IPS-18c (cell line): ENCODE results near the gene MOGAT2.

ENCODE experiments used
- H3K4me3 ChIP-seq: 2 replicates; pipeline ENCODE4 v1.7.0; 2013; ENCODE audit warnings: low read depth, mild to moderate bottlenecking, low read length, moderate library complexity; ENCODE audit not compliant: insufficient read depth
- H3K9me3 ChIP-seq: one replicate; pipeline ENCODE4 v1.6.1; 2013; ENCODE audit warnings: mild to moderate bottlenecking, low read length, moderate library complexity; ENCODE audit not compliant: control insufficient read depth, insufficient read depth

The MOGAT2 gene

GRCh38 chr11:75715688-75716087, 1.9 kb upstream of the MOGAT2 start:
- no peaks in the 10 kb centered on the region for H3K9me3 ChIP-seq
- no peak overlapping the region for H3K4me3 ChIP-seq

GRCh38 chr11:75716659-75717058, 979 bp upstream of the MOGAT2 start:
- Histone ChIP-seq H3K4me3 (no peak overlapping the region), H3K9me3 (no peaks in the 10 kb centered on the region)

- Histone ChIP-seq H3K9me3 (no peaks in the 10 kb centered on the region), H3K4me3 (no peak overlapping the region)
Measured at GRCh38 chr11:75718419-75719339, 1.0 kb downstream of the MOGAT2 start.

- H3K4me3 ChIP-seq: no peak overlapping the region
- H3K9me3 ChIP-seq: no peaks in the 10 kb centered on the region
Measured at GRCh38 chr11:75719340-75720239, 2.0 kb downstream of the MOGAT2 start.

- Histone ChIP-seq H3K9me3 (no peaks in the 10 kb centered on the region), H3K4me3 (no peak overlapping the region)
Measured at GRCh38 chr11:75720639-75721038, 3.0 kb downstream of the MOGAT2 start.

- Histone ChIP-seq H3K9me3 (no peaks in the 10 kb centered on the region), H3K4me3 (no peak overlapping the region)
Measured at GRCh38 chr11:75721852-75722668, 4.4 kb downstream of the MOGAT2 start.

- Histone ChIP-seq H3K4me3 (no peak overlapping the region), H3K9me3 (no peaks in the 10 kb centered on the region)
Measured at GRCh38 chr11:75722669-75723042, 5.0 kb downstream of the MOGAT2 start.

- H3K9me3 ChIP-seq: no peaks in the 10 kb centered on the region
Measured at GRCh38 chr11:75725547-75726320, 8.1 kb downstream of the MOGAT2 start.

GRCh38 chr11:75728992-75729391, 11.4 kb downstream of the MOGAT2 start:
- H3K9me3 ChIP-seq: no peaks in the 10 kb centered on the region
- no peak overlapping the region for H3K4me3 ChIP-seq

More at GRCh38 chr11:75725547-75726320, 8.1 kb downstream of the MOGAT2 start:
- H3K4me3 ChIP-seq: no peak overlapping the region

- H3K4me3 ChIP-seq: no peak overlapping the region
- H3K9me3 ChIP-seq: no peaks in the 10 kb centered on the region
Measured at GRCh38 chr11:75731095-75731494, 13.5 kb downstream of the MOGAT2 start.

- Histone ChIP-seq H3K4me3 (no peak overlapping the region), H3K9me3 (no peaks in the 10 kb centered on the region)
Measured at GRCh38 chr11:75733071-75733430, 15.4 kb downstream of the MOGAT2 start.

- Histone ChIP-seq H3K9me3 (no peaks in the 10 kb centered on the region), H3K4me3 (no peak overlapping the region)
Measured at GRCh38 chr11:75733431-75734107, 15.9 kb downstream of the MOGAT2 start.

GRCh38 chr11:75734491-75735180, 17.0 kb downstream of the MOGAT2 start:
- no peaks in the 10 kb centered on the region for H3K9me3 ChIP-seq
- H3K4me3 ChIP-seq: no peak overlapping the region

- no peaks in the 10 kb centered on the region for H3K9me3 ChIP-seq
- no peak overlapping the region for H3K4me3 ChIP-seq
Measured at GRCh38 chr11:75735181-75735845, 17.7 kb downstream of the MOGAT2 start.

- H3K9me3 ChIP-seq: no peaks in the 10 kb centered on the region
- no peak overlapping the region for H3K4me3 ChIP-seq
Measured at GRCh38 chr11:75737314-75737713, 19.7 kb downstream of the MOGAT2 start.
